ENCODE data around the gene THBD. TPM values are rescaled to one million over a fixed set of nuclear protein-coding genes. Genes with fewer than 3 reads are reported as not detected.

THBD gene
- total RNA-seq, 4 donors from 2014 or later = 48.1 to 60.3 (median 56.9) TPM

- H3K36me3 ChIP-seq = no peaks in the 10 kb centered on the region
- DNase-seq (ENCODE audit: low spot score in 2 of 2) = no peak
- peaks cover 0 to 26% (median 4%) of the 10 kb centered on the region in 4 donors for H3K4me1 ChIP-seq
- no peaks in the 10 kb centered on the region for H3K9me3 ChIP-seq
- no peak overlapping the region for H3K4me3 ChIP-seq
- peaks cover 0 to 9% of the 10 kb centered on the region in 2 donors for H3K27me3 ChIP-seq
- 81 to 87% methylated on average over 6 of the region's 6 CpGs for WGBS, 2 donors
- TF ChIP-seq POLR2A (IDR thresholded peaks at IDR 0.05) = no peak
- TF ChIP-seq, protein P1, sequence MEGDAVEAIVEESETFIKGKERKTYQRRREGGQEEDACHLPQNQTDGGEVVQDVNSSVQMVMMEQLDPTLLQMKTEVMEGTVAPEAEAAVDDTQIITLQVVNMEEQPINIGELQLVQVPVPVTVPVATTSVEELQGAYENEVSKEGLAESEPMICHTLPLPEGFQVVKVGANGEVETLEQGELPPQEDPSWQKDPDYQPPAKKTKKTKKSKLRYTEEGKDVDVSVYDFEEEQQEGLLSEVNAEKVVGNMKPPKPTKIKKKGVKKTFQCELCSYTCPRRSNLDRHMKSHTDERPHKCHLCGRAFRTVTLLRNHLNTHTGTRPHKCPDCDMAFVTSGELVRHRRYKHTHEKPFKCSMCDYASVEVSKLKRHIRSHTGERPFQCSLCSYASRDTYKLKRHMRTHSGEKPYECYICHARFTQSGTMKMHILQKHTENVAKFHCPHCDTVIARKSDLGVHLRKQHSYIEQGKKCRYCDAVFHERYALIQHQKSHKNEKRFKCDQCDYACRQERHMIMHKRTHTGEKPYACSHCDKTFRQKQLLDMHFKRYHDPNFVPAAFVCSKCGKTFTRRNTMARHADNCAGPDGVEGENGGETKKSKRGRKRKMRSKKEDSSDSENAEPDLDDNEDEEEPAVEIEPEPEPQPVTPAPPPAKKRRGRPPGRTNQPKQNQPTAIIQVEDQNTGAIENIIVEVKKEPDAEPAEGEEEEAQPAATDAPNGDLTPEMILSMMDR (IDR thresholded peaks at IDR 0.05) = no peak
- no peak for TF ChIP-seq EP300 (IDR thresholded peaks at IDR 0.05)
- H3K27ac ChIP-seq = no peak overlapping the region
Observed at GRCh38 chr20:23043376-23043775, 6.1 kb downstream of the THBD start.

GRCh38 chr20:23042270-23042669, 7.2 kb downstream of the THBD start:
- 47 to 50% methylated on average over 3 of the region's 3 CpGs for WGBS, 2 donors
- H3K36me3 ChIP-seq = no peaks in the 10 kb centered on the region
- TF ChIP-seq EP300 (IDR thresholded peaks at IDR 0.05) (no peak), POLR2A (IDR thresholded peaks at IDR 0.05) (no peak)
- TF ChIP-seq, protein P1 (IDR thresholded peaks at IDR 0.05) = no peak
- no peaks in the 10 kb centered on the region for H3K9me3 ChIP-seq
- peaks cover 0 to 15% (median 0%) of the 10 kb centered on the region in 4 donors for H3K4me1 ChIP-seq
- H3K27ac ChIP-seq = no peak overlapping the region
- no peak for DNase-seq (ENCODE audit: low spot score in 2 of 2)
- peaks cover 0 to 3% of the 10 kb centered on the region in 2 donors for H3K27me3 ChIP-seq
- H3K4me3 ChIP-seq = no peak overlapping the region

- Histone ChIP-seq H3K27ac (no peak overlapping the region), H3K27me3 (peaks cover 0 to 12% of the 10 kb centered on the region in 2 donors), H3K9me3 (no peaks in the 10 kb centered on the region), H3K36me3 (no peaks in the 10 kb centered on the region), H3K4me3 (no peak overlapping the region), H3K4me1 (peaks cover 0 to 4% (median 0%) of the 10 kb centered on the region in 4 donors)
- no peak for DNase-seq (ENCODE audit: low spot score in 2 of 2)
- 81 to 86% methylated on average over 3 of the region's 3 CpGs for WGBS, 2 donors
- TF ChIP-seq, protein P1 (IDR thresholded peaks at IDR 0.05) = no peak
- no peak for TF ChIP-seq POLR2A (IDR thresholded peaks at IDR 0.05)
- TF ChIP-seq EP300 (IDR thresholded peaks at IDR 0.05) = no peak
Observed at GRCh38 chr20:23039885-23040508, 9.5 kb downstream of the THBD start.

DNA sequence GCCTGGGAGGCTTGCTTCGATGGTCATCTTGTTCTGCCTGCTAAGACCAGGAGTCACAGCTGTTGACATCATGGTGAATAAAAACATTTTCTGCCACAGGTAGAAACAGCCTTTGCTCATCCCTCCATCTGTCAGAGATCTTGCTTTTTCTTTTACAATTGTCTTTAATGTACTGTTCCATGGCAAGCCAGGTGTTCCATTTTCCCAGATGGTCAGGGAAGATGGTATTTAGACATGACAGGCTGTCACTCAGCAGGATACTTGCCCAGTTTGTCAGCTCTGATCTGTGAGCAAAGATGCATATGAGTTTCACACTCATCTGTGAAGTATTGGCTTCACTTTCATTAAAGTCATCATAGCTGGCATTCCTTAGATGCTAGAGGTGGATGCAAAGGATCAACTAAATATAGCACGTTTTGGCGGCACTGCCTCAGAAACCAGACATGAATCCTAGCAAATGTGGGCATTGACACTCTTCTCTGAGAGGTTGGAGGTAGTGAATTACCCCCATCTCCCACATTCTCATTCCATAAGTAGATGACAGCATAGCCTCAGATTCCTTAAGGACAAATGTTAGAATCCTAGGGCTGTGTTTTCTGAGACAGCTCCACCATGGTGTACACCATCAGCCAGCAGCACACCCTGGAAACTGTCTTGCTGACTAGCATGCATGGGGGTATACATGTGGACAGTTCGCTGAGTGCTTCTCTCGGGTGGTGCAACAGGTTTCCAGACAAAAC, 10.2 kb downstream of the THBD start:
- 88 to 92% methylated on average over 5 of the region's 5 CpGs for WGBS, 2 donors
- Histone ChIP-seq H3K27me3 (peaks cover 0 to 19% of the 10 kb centered on the region in 2 donors), H3K9me3 (no peaks in the 10 kb centered on the region), H3K4me1 (peaks cover 0 to 4% (median 0%) of the 10 kb centered on the region in 4 donors), H3K36me3 (no peaks in the 10 kb centered on the region), H3K27ac (no peak overlapping the region), H3K4me3 (no peak overlapping the region)
- TF ChIP-seq, protein P1 (IDR thresholded peaks at IDR 0.05) = no peak
- no peak for TF ChIP-seq EP300 (IDR thresholded peaks at IDR 0.05)
- DNase-seq (ENCODE audit: low spot score in 2 of 2) = no peak

GRCh38 chr20:23037017-23037481, 12.4 kb downstream of the THBD start:
- Histone ChIP-seq H3K9me3 (no peaks in the 10 kb centered on the region), H3K27ac (no peak overlapping the region), H3K36me3 (no peaks in the 10 kb centered on the region), H3K4me1 (peaks cover 0 to 4% (median 0%) of the 10 kb centered on the region in 4 donors), H3K4me3 (no peak overlapping the region), H3K27me3 (peaks cover 0 to 24% of the 10 kb centered on the region in 2 donors)
- DNase-seq (ENCODE audit: low spot score in 2 of 2) = no peak
- TF ChIP-seq EP300 (IDR thresholded peaks at IDR 0.05) (no peak), POLR2A (IDR thresholded peaks at IDR 0.05) (no peak)
- TF ChIP-seq, protein P1 (IDR thresholded peaks at IDR 0.05) = no peak
- WGBS, 2 donors = 33 to 44% methylated on average over 3 of the region's 3 CpGs
